Dedifferentiated amniotic fluid mesenchymal stem cell (primary cell): ENCODE data around the gene ZSWIM4.
A peak's percentile ranks its signal among the peaks of the same experiment; 100 is the strongest.
"Not testable (repeated sequence)": the region's sequence is repeated elsewhere in the genome, so short reads cannot be mapped to it uniquely, and the experiment has no call there.

Experiments used
- DNase-seq: peaks from one replicate; pipeline ENCODE4 v3.0.0-alpha.2; 2016; ENCODE audit errors: extremely low spot score

ZSWIM4 gene

DNA sequence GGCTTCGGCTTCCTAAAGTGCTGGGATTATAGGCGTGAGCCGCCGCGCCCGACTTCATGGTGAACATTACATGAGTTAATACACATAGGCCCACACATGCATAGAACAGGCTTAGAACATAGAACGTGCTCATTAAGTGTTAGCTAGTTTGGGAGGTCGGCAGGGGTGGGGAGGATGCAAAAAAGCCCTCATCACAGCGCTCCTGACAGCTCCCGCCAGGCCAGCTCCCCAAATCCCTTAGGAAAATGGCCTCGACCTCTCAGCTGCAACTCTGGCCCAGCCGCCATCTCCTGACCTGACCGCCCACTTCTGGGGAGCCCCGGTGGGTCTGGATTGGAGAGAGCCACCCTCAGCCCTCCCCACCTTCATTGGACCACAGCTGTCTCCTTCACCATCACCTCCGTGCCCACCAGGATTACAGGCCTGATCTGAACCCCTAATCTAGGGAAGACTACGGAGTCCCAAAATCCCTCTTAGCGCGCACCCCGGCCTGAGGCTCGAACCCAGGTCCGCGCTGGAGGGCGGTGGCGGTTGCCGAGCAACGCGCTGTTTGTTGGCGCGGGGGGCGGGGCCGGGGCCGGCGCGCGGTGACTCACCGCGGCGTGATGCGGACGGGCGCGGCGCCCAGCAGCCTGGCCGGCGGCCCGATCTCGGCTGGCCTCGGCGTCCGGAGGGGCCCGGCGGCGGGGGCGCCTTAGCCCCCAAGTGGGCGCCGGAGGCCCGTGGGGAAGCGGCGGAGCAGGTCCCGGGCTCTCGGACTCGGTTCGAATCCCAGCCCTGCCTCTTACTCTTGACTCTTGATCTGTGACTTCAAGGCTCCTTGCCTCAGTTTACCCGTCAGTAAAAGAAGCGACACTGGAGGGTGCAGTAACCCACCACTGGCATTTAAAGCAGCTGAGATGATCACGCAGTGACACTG, 55.0 kb downstream of the ZSWIM4 start:
- peak; percentile 45 for DNase-seq

- peak; percentile 86 for DNase-seq
Measured at GRCh38 chr19:13850910-13851733, 55.9 kb downstream of the ZSWIM4 start.

- DNase-seq = not testable (repeated sequence)
Measured at GRCh38 chr19:13851734-13852114, 56.5 kb downstream of the ZSWIM4 start.

- not testable (repeated sequence) for DNase-seq
Measured at GRCh38 chr19:13852171-13852707, 57.0 kb downstream of the ZSWIM4 start.

DNA sequence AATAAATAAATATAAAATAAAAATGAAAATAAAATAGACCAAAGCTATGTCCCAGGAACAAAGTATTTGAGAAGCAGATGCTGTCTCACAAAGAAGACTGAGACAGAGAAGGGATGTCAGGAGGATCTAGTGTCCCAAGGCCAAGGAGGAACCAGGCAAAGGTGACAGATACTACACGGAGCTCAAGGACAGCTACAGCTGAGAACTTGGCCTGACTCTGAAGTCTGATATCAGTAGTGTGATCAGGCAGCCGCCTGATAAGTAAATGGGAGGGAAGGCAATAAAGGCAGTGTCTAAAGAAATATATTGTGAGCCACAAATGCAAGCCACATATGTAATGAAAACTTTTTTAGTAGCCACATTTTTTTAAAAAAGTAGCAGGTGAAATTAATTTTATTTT, 61.3 kb downstream of the ZSWIM4 start:
- no peak for DNase-seq

DNA sequence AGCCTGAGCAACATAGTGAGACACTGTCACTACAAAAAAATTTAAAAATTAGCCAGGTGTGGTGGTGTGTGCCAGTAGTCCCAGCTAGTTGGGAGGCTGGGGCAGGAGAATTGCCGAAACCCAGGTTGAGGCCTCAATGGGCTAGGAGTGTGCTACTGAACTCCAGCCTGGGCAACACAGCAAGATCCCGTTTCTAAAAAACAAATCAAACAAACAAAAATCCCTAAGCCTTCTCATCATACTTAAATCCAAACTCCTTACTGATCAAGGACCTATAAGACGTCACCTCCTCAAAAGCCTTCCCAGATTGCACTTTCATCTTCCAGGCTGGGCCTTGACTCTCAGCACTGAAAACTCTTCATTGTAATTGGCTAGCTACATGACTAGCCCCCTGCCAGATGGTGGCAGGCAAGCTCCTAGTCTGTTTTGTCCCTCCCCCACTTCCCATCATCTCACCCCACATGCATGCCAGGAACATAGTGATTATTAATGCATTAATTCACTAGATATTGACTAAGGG, 64.2 kb downstream of the ZSWIM4 start:
- DNase-seq = no peak

GRCh38 chr19:13860679-13861391, 65.6 kb downstream of the ZSWIM4 start:
- no peak for DNase-seq

- no peak for DNase-seq
Measured at GRCh38 chr19:13861392-13861713, 66.1 kb downstream of the ZSWIM4 start.

DNA sequence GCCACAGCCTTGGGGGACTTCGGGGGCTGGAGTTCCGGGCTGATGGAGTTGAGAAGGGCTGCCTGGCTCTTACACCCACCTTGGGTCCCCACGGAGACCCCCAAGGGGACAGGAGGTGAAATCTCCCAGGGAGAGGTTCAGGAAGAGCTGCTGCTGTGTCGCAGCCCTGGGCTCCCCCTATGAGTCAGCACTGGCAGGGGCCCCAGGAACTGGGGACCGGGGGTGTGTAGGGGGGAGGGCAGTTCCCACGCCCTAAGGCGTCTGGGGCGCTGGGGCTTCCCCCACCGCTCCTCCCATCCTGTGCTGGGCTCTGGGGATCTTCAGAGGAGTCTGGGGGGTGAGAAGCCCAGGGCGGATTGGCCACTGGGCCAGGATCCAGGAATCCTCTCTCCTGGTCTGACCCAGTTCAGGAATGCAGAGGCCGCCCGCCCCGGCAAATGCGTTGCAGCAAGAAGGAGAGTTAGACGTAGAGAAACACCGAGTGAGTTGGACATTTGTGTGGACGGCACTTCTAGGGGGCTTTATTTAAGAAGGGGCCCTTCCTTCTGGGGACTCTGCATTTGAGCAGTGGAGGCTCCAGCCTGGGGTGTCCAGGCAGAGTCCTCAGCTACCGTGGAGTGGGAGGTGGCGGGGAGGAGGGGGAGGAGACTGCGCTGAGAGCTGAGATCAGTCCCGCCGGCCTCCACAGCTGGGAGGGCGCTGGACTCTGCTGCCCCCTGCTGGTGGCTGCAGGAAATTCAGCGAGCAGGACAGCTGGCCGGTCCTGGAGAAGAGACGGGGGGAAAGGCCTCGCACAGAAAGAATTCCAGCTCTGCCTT, 66.7 kb downstream of the ZSWIM4 start:
- DNase-seq = peak; percentile 82

DNA sequence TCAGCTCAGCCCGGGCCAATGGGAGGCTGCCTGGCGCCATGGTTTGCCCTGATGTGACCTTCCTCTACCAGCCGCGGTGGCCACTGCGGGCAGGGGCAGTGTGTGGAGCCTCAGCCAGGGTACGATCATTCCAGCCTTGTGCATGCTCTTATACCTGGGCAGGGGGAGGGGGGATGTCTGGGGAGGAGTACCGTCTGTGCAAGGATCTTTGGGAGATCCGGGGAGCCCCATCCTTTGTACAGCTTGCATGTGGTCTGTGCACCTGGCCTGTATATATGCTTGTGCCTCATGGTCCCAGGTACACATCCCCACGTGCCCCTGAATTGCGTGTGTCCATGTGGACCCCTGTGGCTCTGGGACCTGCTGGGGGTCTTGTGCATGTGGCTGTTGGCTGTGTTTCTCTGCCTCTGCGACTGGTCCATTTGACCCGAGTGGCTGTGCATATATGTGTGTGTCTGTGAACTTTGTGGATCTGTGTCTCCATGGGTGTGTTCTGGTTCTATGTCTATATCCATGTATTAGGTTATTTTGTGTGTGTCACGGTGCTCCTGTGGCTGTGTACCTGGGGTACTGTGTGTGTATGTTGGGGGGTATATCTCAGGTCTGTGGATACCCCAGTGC, 68.9 kb downstream of the ZSWIM4 start:
- DNase-seq = no peak

GRCh38 chr19:13864667-13865570, 69.7 kb downstream of the ZSWIM4 start:
- DNase-seq = no peak

DNA sequence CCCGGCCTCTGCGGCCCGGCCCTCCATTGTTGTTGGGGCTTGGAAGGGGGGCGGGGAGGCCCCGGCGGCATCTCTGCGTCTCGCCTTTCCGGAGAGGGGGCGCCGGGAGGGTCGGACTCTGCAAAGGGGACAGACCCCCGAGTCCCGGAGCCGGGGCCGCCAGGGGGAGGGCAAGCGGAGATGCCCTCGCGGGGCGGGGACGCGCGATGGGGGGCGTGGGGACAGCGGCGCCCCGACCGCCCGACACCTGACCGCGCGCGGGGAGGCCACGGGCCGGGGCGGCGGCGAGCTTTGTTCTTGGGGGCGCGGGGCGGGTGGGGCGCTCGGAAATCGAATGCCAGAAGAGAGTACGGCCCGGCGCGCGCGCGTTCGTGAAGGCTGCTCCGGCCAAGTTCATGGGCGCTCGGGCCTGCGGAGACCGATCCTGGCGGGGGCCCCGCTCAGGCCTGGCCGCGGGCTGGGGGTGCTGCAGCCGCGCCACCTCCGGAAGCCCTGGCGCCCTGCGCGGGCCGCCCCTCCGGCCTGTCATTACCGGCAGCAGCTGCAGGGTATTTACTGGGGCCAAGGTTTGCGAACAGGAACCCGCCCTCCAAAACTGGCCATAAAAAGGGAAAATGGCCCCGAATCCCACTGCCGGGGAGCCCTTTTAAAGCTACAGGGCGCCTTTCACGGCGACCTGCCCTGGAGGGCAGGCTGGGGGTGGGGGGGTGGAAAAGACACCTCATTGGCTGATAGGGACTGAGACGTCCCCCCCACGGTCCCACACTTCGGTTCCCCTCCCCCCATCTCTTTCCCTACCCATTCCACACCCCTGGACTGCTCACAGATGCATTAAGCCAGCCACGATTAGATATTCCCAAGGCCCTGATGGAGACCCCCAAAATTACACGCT, 70.6 kb downstream of the ZSWIM4 start:
- DNase-seq = no peak

GRCh38 chr19:13866463-13867046, 71.3 kb downstream of the ZSWIM4 start:
- DNase-seq = no peak

GRCh38 chr19:13868663-13869062, 73.4 kb downstream of the ZSWIM4 start:
- DNase-seq = no peak

GRCh38 chr19:13869281-13869680, 74.0 kb downstream of the ZSWIM4 start:
- no peak for DNase-seq

GRCh38 chr19:13870873-13871272, 75.6 kb downstream of the ZSWIM4 start:
- DNase-seq = no peak

DNA sequence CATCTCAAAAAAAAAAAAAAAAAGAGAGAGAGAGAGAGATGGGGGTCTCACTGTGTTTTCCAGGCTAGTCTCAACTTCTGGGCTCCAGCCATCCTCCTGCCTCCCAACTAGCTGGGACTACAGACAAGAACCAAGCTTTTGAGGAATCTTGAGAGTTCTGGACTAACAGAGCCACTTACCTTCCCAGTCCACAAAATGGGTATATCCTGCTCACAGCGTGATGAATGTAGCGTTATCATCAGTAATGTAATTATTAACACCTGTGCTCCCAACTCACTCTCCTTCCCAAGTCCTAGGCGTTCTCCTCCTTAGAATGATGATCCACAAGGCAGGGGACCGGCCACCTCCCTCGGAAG, 77.1 kb downstream of the ZSWIM4 start:
- no peak for DNase-seq
